UCSD-AML1 (cell line): Measurements from ENCODE around the gene TAB2.
"Not testable (repeated sequence)": the region's sequence is repeated elsewhere in the genome, so short reads cannot be mapped to it uniquely, and the experiment has no call there.

Experiments
- DNase-seq: peaks from one replicate; lab custom pipeline; 2025; ENCODE audit not compliant: unreplicated experiment; lab: John Stamatoyannopoulos, UW

Gene TAB2

DNA sequence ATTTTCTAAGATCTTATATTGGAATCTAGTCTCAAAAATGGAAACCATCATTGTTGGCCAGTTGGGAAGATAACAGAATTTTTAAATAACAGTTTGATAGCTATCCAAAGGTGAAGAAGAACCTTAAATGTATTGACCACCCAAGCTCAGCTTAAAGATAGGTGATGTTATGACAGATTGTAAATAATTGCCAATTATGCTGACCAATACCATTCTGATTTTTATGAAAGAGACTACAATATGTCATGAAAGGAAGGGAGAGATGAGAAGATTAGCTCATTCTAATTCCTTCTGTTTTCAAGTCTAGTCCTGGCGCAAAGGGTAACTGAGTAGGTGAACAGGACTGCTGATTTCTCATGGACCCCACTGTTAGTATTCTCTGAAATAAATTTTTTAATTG is 5.7 kb upstream of the TAB2 start:
- DNase-seq = no peak

DNA sequence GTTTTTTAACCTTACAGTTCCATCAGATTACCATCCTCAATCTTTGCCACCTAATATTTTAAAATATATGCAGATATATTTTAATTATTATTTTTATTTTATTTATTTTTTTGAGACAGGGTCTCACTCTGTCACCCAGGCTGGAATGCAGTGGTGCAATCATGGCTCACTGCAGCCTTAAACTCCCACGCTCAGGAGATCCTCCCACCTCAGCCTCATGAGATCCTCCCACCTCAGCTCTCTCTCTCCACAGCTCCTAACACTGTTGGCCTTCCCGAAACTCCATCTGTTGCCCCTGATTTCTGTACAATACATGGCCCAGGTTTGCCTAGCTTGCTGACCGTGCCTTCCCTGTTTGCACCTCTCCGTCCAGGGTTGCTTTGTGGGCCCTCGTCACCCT is 4.4 kb upstream of the TAB2 start:
- no peak for DNase-seq

- DNase-seq = no peak
Observed at GRCh38 chr6:149313861-149314260, 3.7 kb upstream of the TAB2 start.

GRCh38 chr6:149314325-149314905 is 3.1 kb upstream of the TAB2 start:
- no peak for DNase-seq

DNA sequence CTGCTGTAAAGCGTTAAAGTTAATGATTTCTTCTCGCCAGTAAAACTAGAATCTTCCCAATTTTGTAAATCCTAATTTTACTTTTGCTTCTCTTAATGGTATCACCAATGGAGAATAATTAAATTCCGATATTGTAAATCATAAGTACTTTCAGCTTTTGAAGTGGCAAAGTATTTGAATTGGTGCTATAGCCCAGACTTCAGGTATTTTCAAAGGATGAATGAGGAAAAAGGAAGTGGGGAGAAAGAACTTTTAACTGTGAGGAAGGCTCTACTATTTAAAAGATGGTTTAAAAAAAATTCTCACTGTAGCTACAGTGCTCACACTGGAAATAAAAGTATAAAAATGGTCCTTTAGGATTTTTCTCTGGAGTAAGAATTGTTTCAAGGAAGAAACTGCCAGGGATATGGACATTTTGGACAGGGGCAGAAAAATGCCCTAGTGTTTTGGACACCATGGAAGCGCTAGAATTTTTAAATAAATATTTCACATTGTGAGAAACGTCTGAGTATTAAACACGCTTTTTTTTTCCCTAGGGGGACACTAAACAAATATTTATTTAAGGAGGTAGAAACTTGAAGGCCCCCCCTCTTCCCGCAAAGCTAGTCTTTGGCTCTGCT is 1.3 kb upstream of the TAB2 start:
- no peak for DNase-seq

DNA sequence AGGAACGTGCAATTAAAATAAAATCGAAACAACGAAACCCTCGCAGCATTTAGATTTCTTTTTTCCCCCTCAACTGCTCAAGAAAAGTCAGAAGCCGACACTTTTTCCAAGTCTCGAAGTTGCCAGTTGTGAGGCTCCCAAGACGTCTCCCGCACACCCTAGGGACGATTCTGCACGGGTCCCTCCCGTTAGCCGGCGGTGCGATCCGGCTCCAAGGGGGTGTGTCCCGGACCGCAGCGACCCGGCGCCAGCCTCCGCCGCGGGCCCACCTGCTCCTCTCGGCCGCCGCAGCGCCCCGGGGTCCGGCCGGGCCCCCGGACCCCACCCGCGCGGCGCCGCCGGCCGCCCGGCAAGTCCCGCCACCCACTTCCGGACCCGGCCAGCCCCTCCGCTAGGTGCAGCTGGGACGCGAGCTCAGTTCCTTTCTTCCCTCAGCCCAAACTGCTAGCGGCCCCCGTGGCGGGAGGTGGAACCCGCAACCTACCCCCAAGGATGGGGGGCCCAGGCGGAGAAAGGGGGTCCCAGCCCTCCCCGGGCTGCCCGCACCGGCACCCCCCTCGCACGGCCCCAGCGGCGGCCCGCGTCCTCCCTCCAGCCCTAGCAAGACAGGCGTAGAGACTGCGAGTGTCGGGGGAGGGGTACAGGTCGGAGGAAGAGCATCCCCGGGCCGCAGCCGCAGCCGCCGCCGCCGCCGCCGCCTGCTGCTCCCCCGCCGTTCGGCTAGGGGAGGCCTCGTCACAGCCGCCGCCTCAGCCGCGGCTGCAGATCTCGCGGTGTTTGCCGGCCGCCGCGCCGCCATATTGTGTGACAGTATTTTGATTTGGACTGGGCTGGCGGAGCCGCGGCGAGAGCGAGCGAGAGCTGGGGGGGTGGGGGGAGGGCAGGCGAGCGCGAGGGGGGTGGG is 520 bp upstream of the TAB2 start:
- peak; percentile 91 for DNase-seq

DNA sequence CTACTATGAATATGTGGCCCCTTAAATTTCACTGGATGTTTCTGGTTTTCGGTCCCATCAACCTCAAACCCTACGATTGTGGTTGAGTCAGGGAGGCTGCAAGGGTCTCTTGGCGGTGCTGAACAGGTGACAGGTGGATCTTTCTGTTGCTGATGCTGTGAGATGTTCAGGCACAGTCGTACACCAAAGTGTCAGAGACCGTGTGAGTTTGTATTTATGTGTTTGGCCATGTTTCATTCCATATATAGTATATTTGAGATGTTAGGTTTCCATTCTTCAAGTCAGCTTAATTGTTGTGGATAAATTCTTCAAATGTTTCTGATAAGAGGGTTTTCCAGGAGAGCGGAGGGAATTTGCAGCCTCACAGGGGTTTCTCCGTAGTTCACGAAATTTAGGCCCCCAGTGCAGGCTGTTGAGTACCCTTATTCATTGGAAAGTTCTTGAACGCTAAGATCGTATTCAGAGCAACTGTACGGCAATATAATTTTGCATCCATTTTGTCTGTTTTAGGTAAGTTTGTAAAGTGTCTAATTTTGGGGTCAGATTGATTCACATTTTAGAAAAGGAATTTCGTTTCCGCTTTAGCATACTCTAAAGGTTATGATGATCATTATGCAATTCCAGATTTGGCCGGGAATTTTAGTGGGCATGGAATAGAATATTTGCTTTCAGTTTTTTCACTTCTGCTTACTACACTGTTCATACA is 1.2 kb downstream of the TAB2 start:
- DNase-seq = peak; percentile 35

DNA sequence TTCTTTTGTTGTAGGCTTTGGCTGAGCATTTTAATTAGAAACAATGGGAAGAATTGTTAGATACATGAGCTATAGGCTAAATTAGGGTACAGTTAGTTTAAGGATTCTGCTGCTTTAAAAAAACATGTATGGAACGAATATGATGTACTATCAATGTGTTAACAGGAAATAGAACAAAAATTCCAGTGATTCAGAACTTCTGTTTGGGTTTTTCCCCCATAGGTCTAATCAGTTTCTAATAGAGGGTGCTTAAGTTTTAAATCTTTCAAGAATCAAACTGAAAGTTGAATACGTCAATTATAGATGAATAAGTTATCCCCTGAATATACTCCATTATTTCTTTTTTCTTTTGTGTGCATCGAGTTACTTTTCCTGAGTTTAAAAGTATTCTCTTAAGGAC is 1.9 kb downstream of the TAB2 start:
- DNase-seq = no peak

- not testable (repeated sequence) for DNase-seq
Observed at GRCh38 chr6:149320016-149320415, 2.5 kb downstream of the TAB2 start.

DNA sequence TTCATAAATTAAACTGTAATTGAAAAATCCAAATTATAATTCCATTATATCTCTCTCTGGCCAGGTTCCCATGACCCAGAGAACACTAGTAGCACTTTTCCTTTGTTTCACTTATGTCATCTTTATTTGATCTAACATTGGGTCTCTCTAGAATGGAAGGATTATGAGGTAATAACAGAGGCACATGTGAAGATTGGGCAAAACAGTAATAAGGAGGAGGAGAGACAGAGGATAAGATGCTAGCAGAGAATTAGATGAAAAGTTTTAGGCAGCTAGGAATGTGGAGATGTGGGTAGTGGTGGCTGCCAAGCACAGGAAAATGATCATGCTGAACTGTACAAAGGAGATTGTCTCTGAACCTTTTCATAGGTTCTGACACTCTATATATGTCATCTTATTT is 3.3 kb downstream of the TAB2 start:
- no peak for DNase-seq

DNA sequence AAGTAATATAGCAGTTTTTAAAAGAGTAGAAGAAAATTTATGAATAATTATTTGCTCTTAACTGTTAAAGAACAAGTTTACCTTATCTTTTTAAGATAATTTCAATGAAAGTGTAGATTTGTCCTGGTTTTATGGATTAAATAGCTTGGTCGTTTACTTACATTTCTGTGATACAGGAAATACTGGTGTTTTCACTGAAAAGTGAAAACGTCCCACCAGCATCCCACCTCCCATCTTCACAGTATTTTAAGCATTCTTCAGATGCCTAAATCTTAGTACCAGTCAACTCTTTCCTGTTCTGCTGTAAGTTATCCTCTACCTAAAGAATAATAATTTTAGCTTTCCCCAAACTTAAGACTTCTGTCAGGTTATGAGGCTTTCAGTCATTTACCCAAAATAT is 5.8 kb downstream of the TAB2 start:
- DNase-seq = no peak

GRCh38 chr6:149323925-149324324 is 6.4 kb downstream of the TAB2 start:
- DNase-seq = no peak

- DNase-seq = no peak
Observed at GRCh38 chr6:149324428-149324827, 6.9 kb downstream of the TAB2 start.

DNA sequence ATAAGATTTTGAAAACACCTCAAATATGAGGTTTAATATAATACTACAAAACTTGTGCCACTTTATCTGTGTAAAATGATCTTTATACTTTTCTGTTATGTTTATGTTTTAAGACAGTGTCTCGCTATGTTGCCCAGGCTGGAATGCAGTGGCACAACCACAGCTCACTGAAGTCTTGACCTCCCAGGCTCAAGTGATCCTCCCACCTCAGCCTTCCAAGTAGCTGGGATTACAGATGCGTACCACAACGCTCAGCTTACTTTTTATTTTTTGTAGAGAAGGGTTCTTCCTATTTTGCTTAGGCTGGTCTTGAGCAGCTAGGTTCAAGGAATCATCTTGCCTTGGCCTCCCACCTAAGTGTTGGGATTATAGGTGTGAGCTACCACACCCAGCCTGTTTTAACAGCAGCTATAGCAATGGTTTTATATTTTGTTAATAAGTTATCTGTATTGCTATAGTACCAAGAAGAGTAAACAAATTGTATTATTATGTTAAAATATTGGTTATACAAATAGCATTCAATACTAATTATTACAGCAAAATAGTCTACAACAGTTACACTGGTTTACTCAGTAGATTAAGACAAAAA is 8.2 kb downstream of the TAB2 start:
- no peak for DNase-seq

GRCh38 chr6:149327638-149328037 is 10.1 kb downstream of the TAB2 start:
- DNase-seq = no peak

- no peak for DNase-seq
Observed at GRCh38 chr6:149328083-149328482, 10.6 kb downstream of the TAB2 start.

DNA sequence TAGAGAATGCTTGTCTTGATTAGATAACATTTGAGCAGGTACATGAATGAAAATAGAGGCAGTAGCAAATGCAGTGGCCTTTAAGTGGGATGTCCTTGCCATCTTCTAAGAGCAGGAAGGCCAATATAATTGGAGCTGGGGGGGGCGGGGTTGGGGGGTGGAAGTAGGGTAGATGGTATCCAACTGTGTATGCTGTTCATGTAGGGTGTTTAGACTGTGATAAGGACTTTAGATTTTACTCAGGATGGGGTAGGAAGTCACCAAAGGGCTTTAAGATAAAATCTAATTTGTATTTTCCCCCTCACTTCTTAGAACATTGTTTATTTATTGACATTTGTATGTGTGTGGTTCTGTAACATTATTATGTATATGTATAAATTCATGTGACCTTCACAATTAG is 12.0 kb downstream of the TAB2 start:
- no peak for DNase-seq

DNA sequence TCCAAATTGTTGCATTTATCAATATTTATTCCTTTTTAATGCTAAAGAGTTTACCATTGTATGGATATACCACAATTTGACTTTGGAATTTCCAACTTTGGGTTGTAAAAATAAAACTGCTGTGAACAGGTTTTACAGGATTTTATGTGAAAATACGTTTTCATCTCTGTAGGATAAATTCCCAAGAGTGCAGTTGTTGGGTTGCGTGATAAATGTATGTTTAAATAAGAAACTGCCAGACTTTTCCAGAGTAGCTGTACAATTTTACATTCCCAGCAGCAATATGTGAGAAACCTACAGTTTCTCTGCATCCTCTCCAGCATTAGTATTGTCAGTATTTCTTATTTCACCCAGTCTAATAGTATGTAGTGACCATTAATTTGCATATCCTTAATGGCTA is 12.6 kb downstream of the TAB2 start:
- DNase-seq = no peak

DNA sequence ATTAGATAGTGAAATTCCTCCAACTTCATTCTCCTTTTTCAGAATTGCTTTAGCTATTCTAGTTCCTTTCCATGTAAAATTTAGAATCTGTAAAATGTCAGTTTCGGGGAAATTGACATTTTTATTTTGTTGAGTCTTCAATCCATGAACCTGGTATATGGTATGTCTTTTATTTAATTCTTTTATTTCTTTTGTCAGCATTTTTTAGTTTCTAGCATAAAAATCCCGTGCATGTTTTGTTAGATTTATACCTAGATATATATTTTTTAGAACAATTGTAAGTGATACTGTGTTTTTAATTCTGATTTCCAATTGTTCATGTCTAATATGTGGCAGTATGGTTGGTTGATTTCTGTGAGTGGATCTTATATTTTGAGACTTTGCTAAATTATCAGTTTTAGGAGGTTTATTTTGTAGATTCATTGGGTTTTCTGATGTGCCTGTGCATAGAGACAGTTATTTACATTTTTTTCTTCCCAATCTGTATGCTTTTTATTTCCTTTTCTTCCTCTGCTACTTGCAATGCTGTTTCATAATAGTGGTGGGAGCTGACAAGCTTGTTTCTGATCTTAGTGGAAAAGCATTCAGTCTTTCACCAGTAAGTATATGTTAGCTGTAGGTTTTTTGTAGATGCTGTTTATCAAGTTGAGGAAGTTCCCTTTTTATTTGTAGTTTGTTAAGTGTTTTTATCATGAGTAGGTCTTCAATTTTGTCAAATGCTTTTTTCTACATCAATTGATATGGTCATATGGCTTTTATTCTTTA is 13.7 kb downstream of the TAB2 start:
- no peak for DNase-seq

- DNase-seq = no peak
Observed at GRCh38 chr6:149331871-149332270, 14.4 kb downstream of the TAB2 start.
